HUES48 (cell line): ENCODE measurements around the gene MYCBPAP.

Experiments
- H3K27ac ChIP-seq: one replicate; pipeline ENCODE4 v1.7.0; 2013; ENCODE audit warnings: low read depth, low read length, inconsistent platforms
- H3K27me3 ChIP-seq: 2 replicates; pipeline ENCODE4 v1.6.1; 2013; ENCODE audit warnings: mild to moderate bottlenecking, low read length; ENCODE audit not compliant: control insufficient read depth, insufficient read depth
- H3K36me3 ChIP-seq: 2 replicates; pipeline ENCODE4 v1.6.1; 2013; ENCODE audit warnings: low read length; ENCODE audit not compliant: control insufficient read depth, insufficient read depth
- H3K4me1 ChIP-seq: 2 replicates; pipeline ENCODE4 v1.6.1; 2013; ENCODE audit warnings: mild to moderate bottlenecking, low read length; ENCODE audit not compliant: control insufficient read depth, insufficient read depth
- H3K4me3 ChIP-seq: 2 replicates; pipeline ENCODE4 v1.5.1; 2013; ENCODE audit warnings: mild to moderate bottlenecking, low read depth, low read length
- H3K9ac ChIP-seq: 2 replicates; pipeline ENCODE4 v1.6.1; 2013; ENCODE audit warnings: mild to moderate bottlenecking, low read depth, low read length, moderate library complexity
- H3K9me3 ChIP-seq: 2 replicates; pipeline ENCODE4 v1.6.1; 2013; ENCODE audit warnings: low read length; ENCODE audit not compliant: control insufficient read depth, insufficient read depth

The MYCBPAP gene

GRCh38 chr17:50550661-50551432, 42.6 kb downstream of the MYCBPAP start:
- Histone ChIP-seq H3K4me1 (peaks cover 4% of the 10 kb centered on the region; the same call in 1 of the 2 replicates), H3K4me3 (no peak overlapping the region), H3K9ac (no peak overlapping the region), H3K27ac (no peak overlapping the region), H3K27me3 (no peaks in the 10 kb centered on the region), H3K36me3 (no peaks in the 10 kb centered on the region), H3K9me3 (no peaks in the 10 kb centered on the region)

- Histone ChIP-seq H3K9me3 (no peaks in the 10 kb centered on the region), H3K27ac (no peak overlapping the region), H3K4me3 (no peak overlapping the region), H3K27me3 (no peaks in the 10 kb centered on the region), H3K9ac (no peak overlapping the region), H3K4me1 (peaks cover 4% of the 10 kb centered on the region; the same call in 1 of the 2 replicates), H3K36me3 (no peaks in the 10 kb centered on the region)
Observed at GRCh38 chr17:50551433-50551815, 43.2 kb downstream of the MYCBPAP start.

- H3K4me3 ChIP-seq: no peak overlapping the region
- no peaks in the 10 kb centered on the region for H3K9me3 ChIP-seq
- 0 out of 2 replicates have a peak, but pooled peaks cover 4% of the 10 kb centered on the region for H3K4me1 ChIP-seq
- H3K27ac ChIP-seq: no peak overlapping the region
- no peaks in the 10 kb centered on the region for H3K36me3 ChIP-seq
- no peak overlapping the region for H3K9ac ChIP-seq
- H3K27me3 ChIP-seq: peaks cover 4% of the 10 kb centered on the region
Observed at GRCh38 chr17:50551884-50552283, 43.6 kb downstream of the MYCBPAP start.

GRCh38 chr17:50554201-50554600, 46.0 kb downstream of the MYCBPAP start:
- H3K9me3 ChIP-seq: no peaks in the 10 kb centered on the region
- peaks cover 27% of the 10 kb centered on the region for H3K27me3 ChIP-seq
- peaks cover 7% of the 10 kb centered on the region; the same call in 1 of the 2 replicates for H3K4me1 ChIP-seq
- no peaks in the 10 kb centered on the region for H3K36me3 ChIP-seq
- H3K27ac ChIP-seq: no peak overlapping the region
- no peak overlapping the region for H3K4me3 ChIP-seq
- H3K9ac ChIP-seq: no peak overlapping the region

GRCh38 chr17:50556803-50557202, 48.6 kb downstream of the MYCBPAP start:
- Histone ChIP-seq H3K27ac (no peak overlapping the region), H3K9ac (no peak overlapping the region), H3K4me3 (no peak overlapping the region), H3K36me3 (no peaks in the 10 kb centered on the region), H3K27me3 (peaks cover 41% of the 10 kb centered on the region), H3K9me3 (no peaks in the 10 kb centered on the region), H3K4me1 (peaks cover 7% of the 10 kb centered on the region; the same call in 1 of the 2 replicates)

- Histone ChIP-seq H3K9ac (no peak overlapping the region), H3K4me3 (no peak overlapping the region), H3K27me3 (peaks cover 50% of the 10 kb centered on the region), H3K4me1 (peaks cover 13% of the 10 kb centered on the region), H3K27ac (no peak overlapping the region), H3K9me3 (no peaks in the 10 kb centered on the region), H3K36me3 (no peaks in the 10 kb centered on the region)
Observed at GRCh38 chr17:50557630-50558029, 49.4 kb downstream of the MYCBPAP start.

GRCh38 chr17:50558091-50558490, 49.9 kb downstream of the MYCBPAP start:
- Histone ChIP-seq H3K36me3 (no peaks in the 10 kb centered on the region), H3K27ac (no peak overlapping the region), H3K4me1 (peaks cover 17% of the 10 kb centered on the region), H3K9me3 (no peaks in the 10 kb centered on the region), H3K9ac (no peak overlapping the region), H3K27me3 (peaks cover 54% of the 10 kb centered on the region), H3K4me3 (no peak overlapping the region)

- Histone ChIP-seq H3K9me3 (no peaks in the 10 kb centered on the region), H3K9ac (no peak overlapping the region), H3K4me3 (peak overlapping the region; percentile 68; the same call in 1 of the 2 replicates)
Observed at GRCh38 chr17:50558581-50558940, 50.3 kb downstream of the MYCBPAP start.

GRCh38 chr17:50558941-50559614, 50.8 kb downstream of the MYCBPAP start:
- no peak overlapping the region for H3K9ac ChIP-seq
- no peaks in the 10 kb centered on the region for H3K36me3 ChIP-seq
- H3K27me3 ChIP-seq: peaks cover 64% of the 10 kb centered on the region
- H3K4me1 ChIP-seq: peaks cover 27% of the 10 kb centered on the region
- H3K9me3 ChIP-seq: no peaks in the 10 kb centered on the region
- H3K4me3 ChIP-seq: peak overlapping the region; percentile 68
- H3K27ac ChIP-seq: no peak overlapping the region

More at GRCh38 chr17:50558581-50558940, 50.3 kb downstream of the MYCBPAP start:
- no peaks in the 10 kb centered on the region for H3K36me3 ChIP-seq
- H3K27me3 ChIP-seq: peaks cover 59% of the 10 kb centered on the region
- H3K27ac ChIP-seq: no peak overlapping the region
- H3K4me1 ChIP-seq: peaks cover 22% of the 10 kb centered on the region

- H3K9ac ChIP-seq: no peak overlapping the region
- H3K36me3 ChIP-seq: no peaks in the 10 kb centered on the region
- peak overlapping the region; percentile 68 for H3K4me3 ChIP-seq
- H3K27ac ChIP-seq: peak overlapping the region; percentile 79
- H3K9me3 ChIP-seq: no peaks in the 10 kb centered on the region
- peaks cover 71% of the 10 kb centered on the region for H3K27me3 ChIP-seq
- peaks cover 28% of the 10 kb centered on the region for H3K4me1 ChIP-seq
Observed at GRCh38 chr17:50559674-50560184, 51.5 kb downstream of the MYCBPAP start.
